ENCODE measurements around the gene DISC1.

- no peak for TF ChIP-seq CTCF (IDR thresholded peaks at IDR 0.05; ENCODE audit: poor library complexity, severe bottlenecking)
- no peak for TF ChIP-seq TAF1 (IDR thresholded peaks at IDR 0.05; ENCODE audit: low read depth)
These were observed 51.4 kb downstream of the DISC1 start for GRCh38 chr1:231678011-231678432.

Data from neural cell (in vitro differentiated cells).